ENCODE data around the gene TULP1. TPM values are rescaled to one million over a fixed set of nuclear protein-coding genes. Genes with fewer than 3 reads are reported as not detected.

Gene TULP1
- total RNA-seq, 1 donor, result not detected

DNA sequence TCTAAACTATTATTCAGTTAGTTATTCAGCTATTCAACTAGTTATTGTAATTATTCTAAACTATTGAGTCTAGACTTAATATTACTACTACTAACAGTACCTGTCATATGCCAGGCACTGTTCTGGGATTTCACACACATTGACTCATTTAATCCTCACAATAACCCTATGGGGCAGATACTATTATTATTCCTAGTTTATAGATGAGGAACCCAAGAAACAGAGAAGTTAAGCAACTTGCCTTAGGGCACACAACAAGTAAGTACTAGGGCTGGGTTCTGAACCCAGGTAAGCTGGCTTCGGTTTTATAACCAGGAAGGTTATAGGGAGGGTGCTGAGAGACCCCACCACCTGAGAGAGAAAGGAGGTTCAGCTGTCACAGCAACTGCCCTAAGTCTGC is 23.6 kb downstream of the TULP1 start:
- TF ChIP-seq, protein P1, sequence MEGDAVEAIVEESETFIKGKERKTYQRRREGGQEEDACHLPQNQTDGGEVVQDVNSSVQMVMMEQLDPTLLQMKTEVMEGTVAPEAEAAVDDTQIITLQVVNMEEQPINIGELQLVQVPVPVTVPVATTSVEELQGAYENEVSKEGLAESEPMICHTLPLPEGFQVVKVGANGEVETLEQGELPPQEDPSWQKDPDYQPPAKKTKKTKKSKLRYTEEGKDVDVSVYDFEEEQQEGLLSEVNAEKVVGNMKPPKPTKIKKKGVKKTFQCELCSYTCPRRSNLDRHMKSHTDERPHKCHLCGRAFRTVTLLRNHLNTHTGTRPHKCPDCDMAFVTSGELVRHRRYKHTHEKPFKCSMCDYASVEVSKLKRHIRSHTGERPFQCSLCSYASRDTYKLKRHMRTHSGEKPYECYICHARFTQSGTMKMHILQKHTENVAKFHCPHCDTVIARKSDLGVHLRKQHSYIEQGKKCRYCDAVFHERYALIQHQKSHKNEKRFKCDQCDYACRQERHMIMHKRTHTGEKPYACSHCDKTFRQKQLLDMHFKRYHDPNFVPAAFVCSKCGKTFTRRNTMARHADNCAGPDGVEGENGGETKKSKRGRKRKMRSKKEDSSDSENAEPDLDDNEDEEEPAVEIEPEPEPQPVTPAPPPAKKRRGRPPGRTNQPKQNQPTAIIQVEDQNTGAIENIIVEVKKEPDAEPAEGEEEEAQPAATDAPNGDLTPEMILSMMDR (IDR thresholded peaks at IDR 0.05; ENCODE audit: insufficient read depth, low read depth, low read length), result no peak
- no peak overlapping the region for H3K4me3 ChIP-seq (ENCODE audit: low read depth, low read length)
- DNase-seq (ENCODE audit: low read depth), result no peak

DNA sequence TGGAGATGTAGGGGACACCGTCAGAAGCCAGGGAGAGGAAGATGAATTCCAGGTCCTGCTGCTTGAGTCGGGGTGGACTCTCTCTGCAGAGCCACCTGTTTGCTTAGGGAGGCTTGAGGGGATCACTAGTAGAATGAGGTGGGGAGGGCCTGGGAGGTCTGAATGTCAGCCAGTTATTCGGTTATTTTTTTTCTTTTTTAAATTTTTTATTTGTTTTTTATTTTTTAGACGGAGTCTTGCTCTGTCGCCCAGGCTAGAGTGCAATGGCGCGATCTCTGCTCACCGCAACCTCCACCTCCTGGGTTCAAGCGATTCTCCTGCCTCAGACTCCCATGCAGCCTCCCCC is 24.2 kb downstream of the TULP1 start:
- DNase-seq (ENCODE audit: low read depth), result no peak
- TF ChIP-seq, protein P1 (IDR thresholded peaks at IDR 0.05; ENCODE audit: insufficient read depth, low read depth, low read length), result no peak
- H3K4me3 ChIP-seq (ENCODE audit: low read depth, low read length), result no peak overlapping the region

DNA sequence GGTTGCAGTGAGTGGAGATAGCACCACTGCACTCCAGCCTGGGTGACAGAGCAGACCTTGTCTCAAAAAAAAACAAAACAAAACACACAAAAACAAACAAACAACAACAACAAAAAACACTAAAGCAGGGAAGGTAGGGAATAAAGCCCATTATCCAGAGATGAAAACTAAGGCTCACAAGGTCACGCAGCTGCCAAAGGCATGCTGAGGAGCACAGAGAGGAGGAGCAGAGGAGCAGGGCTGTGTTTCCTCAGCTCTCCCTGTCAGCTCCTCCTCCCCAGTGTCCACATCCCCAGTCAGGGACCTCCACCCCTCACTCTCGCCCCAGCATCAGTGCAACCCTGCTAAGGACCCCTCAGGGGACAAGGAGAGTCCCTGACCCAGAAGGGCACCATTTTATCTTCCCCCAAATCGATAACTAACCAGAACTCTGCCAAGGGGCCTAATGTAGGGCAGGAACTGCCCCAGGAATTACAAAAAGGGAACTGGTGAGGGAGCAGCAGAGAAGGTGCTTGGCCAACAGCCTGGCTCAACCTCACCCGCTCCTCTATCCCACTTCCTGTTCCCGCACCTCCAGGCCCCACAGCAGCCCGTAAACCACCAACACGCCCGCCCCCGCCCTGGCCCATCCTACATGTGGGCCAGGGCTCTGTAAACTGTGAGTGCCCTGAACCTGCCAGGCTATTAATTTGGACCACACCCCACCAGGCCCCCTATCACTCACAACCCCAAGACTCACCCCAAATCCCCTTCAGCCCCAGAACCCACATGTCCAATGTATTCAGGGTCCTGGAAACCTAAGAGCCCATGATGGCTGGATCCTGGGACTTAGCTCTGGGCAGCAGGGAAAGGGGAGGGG is 24.8 kb downstream of the TULP1 start:
- TF ChIP-seq, protein P1 (IDR thresholded peaks at IDR 0.05; ENCODE audit: insufficient read depth, low read depth, low read length), result no peak
- peak; percentile 76 for DNase-seq (ENCODE audit: low read depth)
- no peak overlapping the region for H3K4me3 ChIP-seq (ENCODE audit: low read depth, low read length)

DNA sequence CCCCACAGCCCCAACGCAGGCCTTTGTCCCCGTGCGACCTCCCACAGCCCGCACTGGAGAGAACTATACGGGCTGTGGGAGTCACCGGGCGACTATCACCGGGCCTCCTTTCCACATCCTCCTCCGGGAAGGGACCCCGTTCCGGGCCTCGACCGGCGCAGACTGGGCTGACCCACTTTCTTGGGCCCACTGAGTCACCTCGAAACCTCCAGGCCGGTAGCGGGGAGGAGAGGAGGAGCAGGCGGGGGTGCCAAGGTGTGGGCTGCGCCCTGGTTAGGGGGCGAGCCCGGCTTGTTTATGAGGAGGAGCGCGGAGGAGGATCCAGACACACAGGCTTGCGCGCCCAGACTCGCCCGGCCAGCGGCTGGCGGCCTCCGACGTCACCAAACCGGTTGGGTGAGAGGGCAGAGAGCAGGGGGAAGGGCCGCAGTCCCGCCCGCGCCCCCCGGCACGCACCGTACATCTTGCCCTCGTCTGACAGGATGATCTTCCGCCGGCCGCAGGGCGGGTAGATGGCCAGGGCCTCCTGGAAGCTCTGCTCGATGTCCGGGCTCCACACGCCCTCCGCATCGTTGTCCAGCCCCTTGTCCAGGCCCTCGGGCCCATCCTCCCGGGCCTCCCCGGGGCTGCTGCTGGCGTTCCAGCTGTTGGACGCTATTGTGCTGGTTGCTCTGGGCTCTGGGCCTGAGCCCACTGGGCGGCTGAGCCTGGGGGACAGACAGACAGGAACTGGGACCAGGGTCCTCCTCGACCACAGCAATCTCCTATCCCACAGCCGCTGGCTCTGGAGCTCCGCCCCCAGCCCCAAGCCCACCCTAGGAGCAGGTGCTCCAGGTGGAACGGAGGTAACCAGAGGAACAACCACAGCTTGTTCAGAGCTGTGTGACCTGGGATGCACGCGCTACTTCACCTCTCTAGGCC is 26.4 kb downstream of the TULP1 start:
- TF ChIP-seq, protein P1 (IDR thresholded peaks at IDR 0.05; ENCODE audit: insufficient read depth, low read depth, low read length), result no peak
- DNase-seq (ENCODE audit: low read depth), result peak; percentile 82

DNA sequence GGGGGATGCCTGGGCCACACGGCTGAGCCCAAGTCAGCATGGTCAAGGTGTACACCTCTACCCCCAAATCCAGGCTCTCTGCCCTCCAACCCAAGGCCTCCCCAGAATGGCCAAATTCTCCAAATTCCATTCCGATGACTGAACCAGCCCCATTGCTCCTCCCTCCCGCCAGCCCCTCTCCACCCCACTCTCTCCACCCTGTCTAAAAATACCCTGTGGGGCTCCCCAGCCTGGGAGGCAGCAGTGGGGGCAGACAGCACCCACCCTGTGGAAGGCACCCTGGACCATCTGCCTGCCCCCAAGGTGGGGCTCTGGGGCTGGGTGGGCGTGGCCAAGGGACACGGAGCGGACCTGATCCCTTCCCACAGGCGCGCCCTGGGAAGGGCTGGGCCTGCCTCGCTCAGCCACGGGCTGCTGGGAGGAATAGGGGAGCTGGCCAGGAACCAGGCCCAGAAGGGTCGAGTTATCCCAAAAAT is 27.3 kb downstream of the TULP1 start:
- peak; percentile 64 for DNase-seq (ENCODE audit: low read depth)
- TF ChIP-seq, protein P1 (IDR thresholded peaks at IDR 0.05; ENCODE audit: insufficient read depth, low read depth, low read length), result no peak
- H3K4me3 ChIP-seq (ENCODE audit: low read depth, low read length), result no peak overlapping the region

More for the DNA sequence above, 26.4 kb downstream of the TULP1 start:
- peak overlapping the region; percentile 18 for H3K4me3 ChIP-seq (ENCODE audit: low read depth, low read length)

DNA sequence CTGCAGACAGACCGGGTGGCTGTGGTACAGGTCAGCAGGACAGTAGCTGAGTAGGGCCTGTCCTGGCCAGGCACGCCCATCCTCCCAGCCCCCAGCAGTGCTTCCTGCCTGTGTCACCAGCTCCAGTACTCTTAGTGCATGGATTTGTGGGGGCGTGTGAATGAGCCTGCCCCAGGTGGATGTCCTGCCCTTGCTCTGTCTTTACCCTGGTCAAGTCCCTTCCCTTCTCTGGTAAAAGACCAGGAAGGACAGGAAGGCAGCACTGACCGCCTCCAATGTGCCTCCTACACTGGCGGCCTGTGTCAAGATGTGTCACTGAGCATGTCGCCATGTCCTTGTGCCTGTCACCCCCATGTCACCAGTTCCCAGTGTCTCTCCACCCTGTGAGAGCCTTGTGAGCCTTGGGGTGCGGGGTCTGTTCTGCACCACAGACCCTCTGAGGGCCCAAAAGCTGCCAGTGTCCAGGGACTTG is 27.7 kb downstream of the TULP1 start:
- H3K4me3 ChIP-seq (ENCODE audit: low read depth, low read length), result no peak overlapping the region
- TF ChIP-seq, protein P1 (IDR thresholded peaks at IDR 0.05; ENCODE audit: insufficient read depth, low read depth, low read length), result no peak
- peak; percentile 27 for DNase-seq (ENCODE audit: low read depth)

Data from fibroblast of villous mesenchyme (primary cell).